Fibroblast of lung (primary cell): ENCODE measurements around the gene SUV39H2. TPM values are rescaled to one million over a fixed set of nuclear protein-coding genes. Genes with fewer than 3 reads are reported as not detected.

ENCODE experiments used
- DNase-seq, 2 donors: peaks; one replicate each; pipeline versions ENCODE4 v3.0.0 to v3.0.0-alpha.2; 2010; ENCODE audit warnings: low read depth in 2 of 2
- H2AFZ ChIP-seq: 2 replicates; pipeline ENCODE4 v1.5.1; 2012; ENCODE audit warnings: low read length, control low read depth, inconsistent platforms
- H3K27ac ChIP-seq: 2 replicates; pipeline ENCODE4 v1.5.1; 2011; ENCODE audit warnings: low read length, control low read depth; ENCODE audit not compliant: insufficient read depth
- H3K27me3 ChIP-seq: 2 replicates; pipeline ENCODE4 v1.5.1; 2011; ENCODE audit warnings: mild to moderate bottlenecking, low read length; ENCODE audit not compliant: control insufficient read depth, insufficient read depth
- H3K36me3 ChIP-seq: 2 replicates; pipeline ENCODE4 v1.5.1; 2011; ENCODE audit warnings: low read length; ENCODE audit not compliant: control insufficient read depth, insufficient read depth
- H3K4me1 ChIP-seq: 2 replicates; pipeline ENCODE4 v1.5.1; 2011; ENCODE audit warnings: low read length; ENCODE audit not compliant: control insufficient read depth, insufficient read depth; ENCODE audit errors: extremely low read depth
- H3K4me2 ChIP-seq: 2 replicates; pipeline ENCODE4 v1.5.1; 2011; ENCODE audit warnings: low read length, control low read depth; ENCODE audit not compliant: insufficient read depth; ENCODE audit errors: extremely low read depth
- H3K4me3 ChIP-seq, 4 experiments: fragments of 200-600 bp in 1 of 4; sonication (generic) in 1 of 4; replicated peaks in 1 of 4; 2 replicates each; pipeline ENCODE4 v1.5.1; 2011 to 2016; ENCODE audit warnings: low read length in 4 of 4, low read depth in 3 of 4, mild to moderate bottlenecking in 3 of 4, control low read depth in 2 of 4, inconsistent platforms in 1 of 4, mixed read lengths in 1 of 4; ENCODE audit not compliant: insufficient read depth in 1 of 4; ENCODE audit errors: control extremely low read depth in 1 of 4
- H3K79me2 ChIP-seq: 2 replicates; pipeline ENCODE4 v1.5.1; 2012; ENCODE audit warnings: mild to moderate bottlenecking, low read length, inconsistent platforms; ENCODE audit not compliant: control insufficient read depth, insufficient read depth
- H3K9ac ChIP-seq: 2 replicates; pipeline ENCODE4 v1.5.1; 2011; ENCODE audit warnings: mild to moderate bottlenecking, low read length, control low read depth; ENCODE audit not compliant: insufficient read depth
- H3K9me3 ChIP-seq: 2 replicates; pipeline ENCODE4 v1.5.1; 2012; ENCODE audit warnings: low read depth, low read length; ENCODE audit not compliant: control insufficient read depth, insufficient read depth
- H4K20me1 ChIP-seq: 2 replicates; pipeline ENCODE4 v1.5.1; 2011; ENCODE audit warnings: low read length; ENCODE audit not compliant: control insufficient read depth, insufficient read depth; ENCODE audit errors: extremely low read depth
- CTCF ChIP-seq, 2 donors: IDR thresholded peaks in 1 of 2; conservative IDR thresholded peaks in 1 of 2; 1 replicate in 1 of 2; 2 replicates in 1 of 2; pipeline ENCODE4 v1.5.1; 2011 to 2012; ENCODE audit warnings: low read length in 2 of 2, control low read depth in 1 of 2, inconsistent platforms in 1 of 2, low read depth in 1 of 2, mild to moderate bottlenecking in 1 of 2
- EZH2 ChIP-seq: IDR thresholded peaks from 2 replicates; pipeline ENCODE4 v1.5.1; 2012; ENCODE audit warnings: low read length, control low read depth, mild to moderate bottlenecking; ENCODE audit errors: missing control alignments
- polyA minus RNA-seq: library from RNA; depleted of rRNA, polyadenylated mRNA; stranded (reverse); fragments of >200 nt; gene quantifications from 2 replicates; pipeline ENCODE4 v1.2.3, GENCODE V29; 2011; ENCODE audit warnings: low replicate concordance
- polyA plus RNA-seq, 2 donors: library from polyadenylated mRNA; depleted of rRNA in 1 of 2; stranded (reverse) in 1 of 2; unstranded in 1 of 2; fragments of >200 nt; gene quantifications; 2 replicates each; pipeline ENCODE4 v1.2.1, GENCODE V29; 2011 to 2012; ENCODE audit warnings: missing spikeins in 1 of 2
- total RNA-seq: library from RNA; depleted of rRNA; stranded (reverse); fragments of >200 nt; gene quantifications from 2 replicates; pipeline ENCODE4 v1.2.1, GENCODE V29; 2014

Gene SUV39H2
- total RNA-seq, result 8.1 and 8.5 TPM in 2 replicates
- 9.9 and 16.0 TPM in 2 replicates for polyA plus RNA-seq
- 6.8 and 12.6 TPM in 2 replicates for polyA plus RNA-seq (2012)
- polyA minus RNA-seq, result 2.4 and 2.5 TPM in 2 replicates

- Histone ChIP-seq H3K4me3 (peak within 1 kb of the TSS; percentile 84 to 95 (median 90)), H2AFZ (peak within 1 kb of the TSS; percentile 91), H3K9ac (peak within 1 kb of the TSS; percentile 96), H3K4me2 (peak within 1 kb of the TSS; percentile 57), H3K27ac (peak within 1 kb of the TSS; percentile 96), H3K9me3 (no peaks in the 10 kb centered on the region), H3K79me2 (peaks cover 54% of the 10 kb centered on the region), H4K20me1 (no peaks in the 10 kb centered on the region), H3K36me3 (no peaks in the 10 kb centered on the region), H3K4me1 (peaks cover 7% of the 10 kb centered on the region), H3K27me3 (no peaks in the 10 kb centered on the region)
- TF ChIP-seq CTCF (conservative IDR thresholded peaks at IDR 0.05 in 1 of 2, IDR thresholded peaks at IDR 0.05 in 1 of 2; ENCODE audit: low read depth in 1 of 2, low read length in 2 of 2) (peak in 1 of 2 donors; percentile 2), EZH2 (no peak)
- peak; percentile 92 to 94 for DNase-seq
Observed at GRCh38 chr10:14878266-14879123, at the start of gene SUV39H2. Gene SUV39H2, plus strand, starts transcription at chr10:14878866. Its CDS starts 23 bp downstream, at chr10:14878889.

GRCh38 chr10:14833106-14833505, 45.6 kb upstream of the SUV39H2 start:
- TF ChIP-seq CTCF (conservative IDR thresholded peaks at IDR 0.05 in 1 of 2, IDR thresholded peaks at IDR 0.05 in 1 of 2; ENCODE audit: low read depth in 1 of 2, low read length in 2 of 2) (no peak), EZH2 (no peak)
- Histone ChIP-seq H3K4me1 (no peaks in the 10 kb centered on the region), H2AFZ (no peak overlapping the region), H3K79me2 (no peaks in the 10 kb centered on the region), H3K27ac (no peak overlapping the region), H3K27me3 (no peaks in the 10 kb centered on the region), H3K4me3 (no peak overlapping the region), H3K9me3 (no peaks in the 10 kb centered on the region), H4K20me1 (no peaks in the 10 kb centered on the region), H3K36me3 (no peaks in the 10 kb centered on the region), H3K4me2 (no peak overlapping the region), H3K9ac (no peak overlapping the region)
- no peak for DNase-seq

- H3K4me2 ChIP-seq, result no peak overlapping the region
- no peaks in the 10 kb centered on the region for H3K4me1 ChIP-seq
- no peaks in the 10 kb centered on the region for H3K9me3 ChIP-seq
- TF ChIP-seq CTCF (conservative IDR thresholded peaks at IDR 0.05 in 1 of 2, IDR thresholded peaks at IDR 0.05 in 1 of 2; ENCODE audit: low read depth in 1 of 2, low read length in 2 of 2), result no peak
- TF ChIP-seq EZH2, result no peak
- H3K9ac ChIP-seq, result no peak overlapping the region
- no peak for DNase-seq
- peaks cover 20% of the 10 kb centered on the region for H3K79me2 ChIP-seq
- no peak overlapping the region for H2AFZ ChIP-seq
- H4K20me1 ChIP-seq, result no peaks in the 10 kb centered on the region
- H3K27ac ChIP-seq, result no peak overlapping the region
- no peaks in the 10 kb centered on the region for H3K36me3 ChIP-seq
- H3K27me3 ChIP-seq, result no peaks in the 10 kb centered on the region
- H3K4me3 ChIP-seq, result no peak overlapping the region
Observed at GRCh38 chr10:14836208-14836607, 42.5 kb upstream of the SUV39H2 start.
